Activated B cell treated with CpG ODN at 0.5 μM for 24 hours (primary cell): Measurements from ENCODE around the gene VANGL1. TPM values are rescaled to one million over a fixed set of nuclear protein-coding genes. Genes with fewer than 3 reads are reported as not detected.

Experiments used
- ATAC-seq: fragments of 200-7000 bp; cut with Tn5 transposase; one replicate; pipeline ENCODE4 v1.10.0; 2021; ENCODE audit warnings: low read depth, mild to moderate bottlenecking, moderate library complexity
- CTCF ChIA-PET: fragments of 350-600 bp; sonication (Branson Sonifier 250); formaldehyde crosslinking; loops from one replicate; lab custom pipeline; 2021; ENCODE audit warnings: antibody characterized with exemption; lab: Charles Lee
- POLR2A ChIA-PET: fragments of 350-600 bp; sonication (Branson Sonifier 250); formaldehyde crosslinking; loops from one replicate; lab custom pipeline; 2021; ENCODE audit warnings: antibody characterized with exemption; lab: Charles Lee
- DNase-seq: peaks from one replicate; pipeline ENCODE4 v3.0.0; 2022
- H3K27ac Mint-ChIP-seq: one replicate; pipeline ENCODE4 v1.8.0; 2020; ENCODE audit warnings: mixed read lengths
- H3K27me3 Mint-ChIP-seq: one replicate; pipeline ENCODE4 v1.8.0; 2021; ENCODE audit warnings: mixed read lengths
- H3K36me3 Mint-ChIP-seq: one replicate; pipeline ENCODE4 v1.8.0; 2021; ENCODE audit warnings: low read depth, mixed read lengths
- H3K4me1 Mint-ChIP-seq: one replicate; pipeline ENCODE4 v1.8.0; 2021; ENCODE audit warnings: mixed read lengths
- H3K4me3 Mint-ChIP-seq: one replicate; pipeline ENCODE4 v1.8.0; 2020; ENCODE audit warnings: mild to moderate bottlenecking, mixed read lengths
- H3K9me3 Mint-ChIP-seq: one replicate; pipeline ENCODE4 v1.8.0; 2020; ENCODE audit warnings: mixed read lengths
- intact Hi-C: fragments of 100-400 bp; cut with micrococcal nuclease; formaldehyde crosslinking; loops from one replicate; pipeline ENCODE4 v1.15.1; 2024
- total RNA-seq: library from RNA; stranded (reverse); gene quantifications from 2 replicates; pipeline ENCODE4 v1.2.3, GENCODE V29; 2022
- TF ChIP-seq, protein P1 (sequence below): fragments of 200-600 bp; IDR thresholded peaks from one replicate; pipeline ENCODE4 v1.8.0; 2022; ENCODE audit warnings: antibody characterized with exemption, mild to moderate bottlenecking

Gene VANGL1
- total RNA-seq, 1 donor from 2014 or later = 1.2 TPM

- Mint-ChIP-seq H3K9me3 (no peaks in the 10 kb centered on the region), H3K4me1 (no peaks in the 10 kb centered on the region), H3K27ac (no peak overlapping the region), H3K27me3 (peaks cover 2% of the 10 kb centered on the region), H3K36me3 (no peaks in the 10 kb centered on the region), H3K4me3 (no peak overlapping the region)
- POLR2A ChIA-PET = no interaction called here
- DNase-seq (no peak), ATAC-seq (no peak)
- TF ChIP-seq, protein P1, sequence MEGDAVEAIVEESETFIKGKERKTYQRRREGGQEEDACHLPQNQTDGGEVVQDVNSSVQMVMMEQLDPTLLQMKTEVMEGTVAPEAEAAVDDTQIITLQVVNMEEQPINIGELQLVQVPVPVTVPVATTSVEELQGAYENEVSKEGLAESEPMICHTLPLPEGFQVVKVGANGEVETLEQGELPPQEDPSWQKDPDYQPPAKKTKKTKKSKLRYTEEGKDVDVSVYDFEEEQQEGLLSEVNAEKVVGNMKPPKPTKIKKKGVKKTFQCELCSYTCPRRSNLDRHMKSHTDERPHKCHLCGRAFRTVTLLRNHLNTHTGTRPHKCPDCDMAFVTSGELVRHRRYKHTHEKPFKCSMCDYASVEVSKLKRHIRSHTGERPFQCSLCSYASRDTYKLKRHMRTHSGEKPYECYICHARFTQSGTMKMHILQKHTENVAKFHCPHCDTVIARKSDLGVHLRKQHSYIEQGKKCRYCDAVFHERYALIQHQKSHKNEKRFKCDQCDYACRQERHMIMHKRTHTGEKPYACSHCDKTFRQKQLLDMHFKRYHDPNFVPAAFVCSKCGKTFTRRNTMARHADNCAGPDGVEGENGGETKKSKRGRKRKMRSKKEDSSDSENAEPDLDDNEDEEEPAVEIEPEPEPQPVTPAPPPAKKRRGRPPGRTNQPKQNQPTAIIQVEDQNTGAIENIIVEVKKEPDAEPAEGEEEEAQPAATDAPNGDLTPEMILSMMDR = no peak
- intact Hi-C loops = no loop called here
- CTCF ChIA-PET = no interaction called here
These were observed 7.2 kb downstream of the VANGL1 start for GRCh38 chr1:115648717-115649691.

DNA sequence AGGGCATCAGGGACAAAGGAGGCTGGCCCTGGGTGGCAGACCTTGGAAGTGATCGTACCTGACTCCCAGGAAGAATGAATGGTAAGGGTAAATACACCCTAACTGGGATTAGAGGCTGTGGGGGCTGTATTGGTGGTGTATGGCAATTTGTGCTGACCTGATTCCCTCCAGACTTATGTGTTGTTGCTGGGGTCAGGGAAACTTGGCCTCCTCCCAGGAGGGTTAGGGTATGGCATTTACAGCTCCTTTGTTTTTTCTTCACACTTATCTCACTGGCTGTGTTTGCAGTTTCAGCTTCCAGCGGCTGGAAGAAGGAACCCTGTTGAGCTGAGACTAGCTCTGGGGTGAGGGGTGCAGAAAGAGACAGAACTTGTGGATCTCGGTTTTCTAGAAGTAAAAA, 8.2 kb downstream of the VANGL1 start:
- intact Hi-C loops = no loop called here
- POLR2A ChIA-PET = no interaction called here
- Mint-ChIP-seq H3K27ac (no peak overlapping the region), H3K36me3 (no peaks in the 10 kb centered on the region), H3K4me3 (no peak overlapping the region), H3K9me3 (no peaks in the 10 kb centered on the region), H3K27me3 (peaks cover 1% of the 10 kb centered on the region), H3K4me1 (no peaks in the 10 kb centered on the region)
- ATAC-seq = no peak
- TF ChIP-seq, protein P1 = no peak
- CTCF ChIA-PET = no interaction called here
- DNase-seq = no peak

- Mint-ChIP-seq H3K27ac (no peak overlapping the region), H3K4me1 (no peaks in the 10 kb centered on the region), H3K9me3 (no peaks in the 10 kb centered on the region), H3K27me3 (no peaks in the 10 kb centered on the region), H3K36me3 (no peaks in the 10 kb centered on the region), H3K4me3 (no peak overlapping the region)
- ChIA-PET CTCF (no interaction called here), POLR2A (no interaction called here)
- ATAC-seq (no peak), DNase-seq (no peak)
- intact Hi-C loops = no loop called here
- TF ChIP-seq, protein P1 = no peak
These were observed 9.2 kb downstream of the VANGL1 start for GRCh38 chr1:115650961-115651360.

- H3K27ac Mint-ChIP-seq = no peak overlapping the region
- H3K27me3 Mint-ChIP-seq = no peaks in the 10 kb centered on the region
- H3K4me3 Mint-ChIP-seq = no peak overlapping the region
- ChIA-PET POLR2A (no interaction called here), CTCF (no interaction called here)
- intact Hi-C loops = no loop called here
- DNase-seq = no peak
- TF ChIP-seq, protein P1 = no peak
- H3K4me1 Mint-ChIP-seq = no peaks in the 10 kb centered on the region
- H3K36me3 Mint-ChIP-seq = no peaks in the 10 kb centered on the region
- no peak for ATAC-seq
- H3K9me3 Mint-ChIP-seq = no peaks in the 10 kb centered on the region
These were observed 9.6 kb downstream of the VANGL1 start for GRCh38 chr1:115651391-115651790.

- intact Hi-C loops = no loop called here
- Mint-ChIP-seq H3K27ac (no peak overlapping the region), H3K4me3 (no peak overlapping the region), H3K4me1 (no peaks in the 10 kb centered on the region), H3K36me3 (no peaks in the 10 kb centered on the region), H3K9me3 (no peaks in the 10 kb centered on the region), H3K27me3 (no peaks in the 10 kb centered on the region)
- DNase-seq = no peak
- no peak for ATAC-seq
- ChIA-PET CTCF (no interaction called here), POLR2A (no interaction called here)
- TF ChIP-seq, protein P1 = no peak
These were observed 10.5 kb downstream of the VANGL1 start for GRCh38 chr1:115652236-115652788.
